GM10266 (cell line): ENCODE results near the gene ETFDH.
"Not testable (repeated sequence)": the region's sequence is repeated elsewhere in the genome, so short reads cannot be mapped to it uniquely, and the experiment has no call there.

Experiments
- DNase-seq: peaks from one replicate; pipeline ENCODE4 v3.0.0; 2012; ENCODE audit errors: extremely low spot score
- TF ChIP-seq, protein P1 (sequence below): IDR thresholded peaks from 2 replicates; pipeline ENCODE4 v1.5.1; 2012; ENCODE audit warnings: mild to moderate bottlenecking, low read depth; ENCODE audit not compliant: control insufficient read depth, insufficient read depth; ENCODE audit errors: missing control alignments

The ETFDH gene

DNA sequence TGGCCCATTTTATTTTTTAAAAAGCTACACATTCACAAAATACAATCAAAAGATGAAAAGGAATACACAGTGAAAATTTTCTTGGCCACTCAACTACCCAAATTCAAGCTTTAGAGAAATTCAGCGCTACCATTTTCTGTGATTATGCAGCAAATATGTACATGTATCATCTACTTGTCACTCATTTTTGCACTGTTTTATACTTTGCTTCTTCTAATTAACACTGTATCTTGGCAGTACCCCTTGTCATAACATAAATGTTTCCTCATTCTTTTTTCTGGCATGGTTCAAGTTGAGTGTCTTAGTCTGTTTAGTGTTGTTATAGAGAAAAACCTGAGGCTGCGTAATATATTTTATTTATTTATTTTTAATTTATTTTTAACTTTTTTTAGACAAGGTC lies 66.8 kb downstream of the ETFDH start:
- DNase-seq, result no peak
- TF ChIP-seq, protein P1, sequence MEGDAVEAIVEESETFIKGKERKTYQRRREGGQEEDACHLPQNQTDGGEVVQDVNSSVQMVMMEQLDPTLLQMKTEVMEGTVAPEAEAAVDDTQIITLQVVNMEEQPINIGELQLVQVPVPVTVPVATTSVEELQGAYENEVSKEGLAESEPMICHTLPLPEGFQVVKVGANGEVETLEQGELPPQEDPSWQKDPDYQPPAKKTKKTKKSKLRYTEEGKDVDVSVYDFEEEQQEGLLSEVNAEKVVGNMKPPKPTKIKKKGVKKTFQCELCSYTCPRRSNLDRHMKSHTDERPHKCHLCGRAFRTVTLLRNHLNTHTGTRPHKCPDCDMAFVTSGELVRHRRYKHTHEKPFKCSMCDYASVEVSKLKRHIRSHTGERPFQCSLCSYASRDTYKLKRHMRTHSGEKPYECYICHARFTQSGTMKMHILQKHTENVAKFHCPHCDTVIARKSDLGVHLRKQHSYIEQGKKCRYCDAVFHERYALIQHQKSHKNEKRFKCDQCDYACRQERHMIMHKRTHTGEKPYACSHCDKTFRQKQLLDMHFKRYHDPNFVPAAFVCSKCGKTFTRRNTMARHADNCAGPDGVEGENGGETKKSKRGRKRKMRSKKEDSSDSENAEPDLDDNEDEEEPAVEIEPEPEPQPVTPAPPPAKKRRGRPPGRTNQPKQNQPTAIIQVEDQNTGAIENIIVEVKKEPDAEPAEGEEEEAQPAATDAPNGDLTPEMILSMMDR, result no peak

GRCh38 chr4:158739600-158739999 lies 67.5 kb downstream of the ETFDH start:
- TF ChIP-seq, protein P1, result no peak
- no peak for DNase-seq

DNA sequence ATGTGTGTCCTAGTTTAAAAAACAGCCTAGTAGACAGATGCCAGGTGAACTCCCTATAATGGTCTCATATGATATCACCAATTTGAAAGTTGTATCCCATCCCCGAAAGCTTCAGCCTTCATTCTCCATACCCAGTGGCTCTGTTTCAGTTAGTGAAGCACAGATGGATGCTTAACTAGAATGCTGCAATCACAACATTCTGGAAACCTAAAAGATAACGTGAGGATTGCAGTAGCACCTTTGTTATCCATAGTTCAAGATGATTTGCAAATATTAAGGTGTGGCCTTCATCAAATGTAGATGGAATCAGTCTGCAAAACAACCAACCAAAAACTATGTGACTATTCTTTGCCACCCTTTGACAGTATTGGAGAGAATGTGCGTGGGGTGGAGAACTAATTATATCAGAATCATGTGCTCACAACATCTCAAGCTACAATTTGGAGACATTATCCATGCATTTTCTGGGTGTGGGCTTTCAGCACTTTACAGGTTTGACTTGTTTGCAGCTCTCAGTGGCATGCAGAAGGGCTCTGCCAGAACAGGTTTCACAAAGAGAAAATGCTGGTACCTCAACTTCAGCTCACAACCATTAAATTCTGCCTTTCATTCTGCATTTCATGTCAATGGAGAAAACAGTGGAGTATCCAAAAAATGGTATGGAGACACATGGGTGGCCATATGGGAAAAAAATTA lies 69.4 kb downstream of the ETFDH start:
- DNase-seq, result no peak
- TF ChIP-seq, protein P1, result no peak

DNA sequence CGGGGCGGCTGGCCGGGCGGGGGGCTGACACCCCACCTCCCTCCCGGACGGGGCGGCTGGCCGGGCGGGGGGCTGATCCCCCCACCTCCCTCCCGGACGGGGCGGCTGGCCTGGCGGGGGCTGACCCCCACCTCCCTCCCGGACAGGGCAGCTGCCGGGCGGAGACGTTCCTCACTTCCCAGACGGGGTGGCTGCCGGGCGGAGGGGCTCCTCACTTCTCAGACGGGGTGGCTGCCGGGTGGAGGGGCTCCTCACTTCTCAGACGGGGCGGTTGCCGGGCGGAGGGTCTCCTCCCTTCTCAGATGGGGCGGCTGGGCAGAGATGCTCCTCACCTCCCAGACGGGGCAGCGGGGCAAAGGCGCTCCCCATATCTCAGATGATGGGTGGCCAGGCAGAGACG lies 74.4 kb downstream of the ETFDH start:
- DNase-seq, result not testable (repeated sequence)

GRCh38 chr4:158750379-158750778 lies 78.3 kb downstream of the ETFDH start:
- DNase-seq, result no peak
- TF ChIP-seq, protein P1, result no peak

DNA sequence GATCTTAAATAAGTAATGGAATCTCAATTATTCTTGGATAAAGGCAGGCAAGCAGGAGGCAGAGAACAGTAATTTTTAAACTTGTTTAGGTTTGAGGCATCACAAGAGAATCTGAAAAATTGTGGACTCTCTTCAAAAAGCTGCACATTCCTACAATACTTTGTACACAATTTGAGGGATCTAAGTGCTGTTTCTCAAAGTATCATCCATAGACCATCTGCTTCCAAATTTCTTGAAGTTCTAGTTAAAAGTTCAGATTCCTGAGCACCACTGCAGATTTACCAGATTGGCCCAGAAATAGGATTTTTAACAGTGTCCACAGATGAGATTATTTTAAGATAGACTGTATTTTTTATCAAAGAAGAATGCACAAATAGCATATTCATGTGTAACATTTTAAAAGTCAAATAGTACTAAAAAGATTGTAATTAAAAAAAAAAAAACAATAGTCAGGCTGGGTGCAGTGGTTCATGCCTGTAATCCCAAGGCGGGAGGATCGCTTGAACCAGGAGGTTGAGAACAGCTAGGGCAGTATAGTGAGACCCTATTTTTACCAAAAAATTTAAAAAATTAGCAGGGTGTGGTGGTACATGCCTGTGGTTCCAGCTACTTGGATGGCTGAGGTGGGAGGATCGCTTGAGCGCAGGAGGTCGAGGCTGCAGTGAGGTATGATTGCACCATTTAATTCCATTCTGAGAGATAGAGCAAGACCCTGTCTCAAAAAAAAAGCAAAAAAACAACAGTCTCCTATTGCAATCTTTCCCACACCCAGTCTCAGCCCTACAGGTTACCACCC lies 82.5 kb downstream of the ETFDH start:
- DNase-seq, result no peak

DNA sequence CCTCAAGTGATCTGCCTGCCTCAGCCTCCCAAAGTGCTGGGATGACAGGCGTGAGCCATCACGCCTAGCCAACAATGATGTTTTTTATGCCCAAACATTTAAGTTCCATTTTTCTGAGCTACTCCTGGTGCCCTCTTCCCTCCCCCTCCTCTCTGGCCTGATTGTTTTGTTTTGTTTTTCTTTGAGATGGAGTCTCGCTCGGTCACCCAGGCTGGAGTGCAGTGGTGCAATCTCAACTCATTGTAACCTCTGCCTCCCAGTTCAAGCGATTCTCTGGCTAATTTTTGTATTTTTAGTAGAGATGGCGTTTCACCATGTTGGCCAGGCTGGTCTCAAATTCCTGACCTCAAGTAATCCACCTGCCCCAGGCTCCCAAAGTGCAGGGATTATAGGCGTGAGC lies 83.7 kb downstream of the ETFDH start:
- DNase-seq, result not testable (repeated sequence)

More for the DNA sequence above, 82.5 kb downstream of the ETFDH start:
- TF ChIP-seq, protein P1, result no peak

- TF ChIP-seq, protein P1, result no peak
- DNase-seq, result no peak
Observed at GRCh38 chr4:158756588-158756987, 84.5 kb downstream of the ETFDH start.
